ENCODE results near the gene RAMACL. TPM values are rescaled to one million over a fixed set of nuclear protein-coding genes. Genes with fewer than 3 reads are reported as not detected.

Gene RAMACL
- total and polyA plus RNA-seq, 3 experiments from 2014 or later: 0.13 to 0.60 (median 0.15) TPM

Other genes starting within 250 kb of the RAMACL start
- gene SFT2D1, start 244.1 kb downstream of the RAMACL start, total RNA-seq: 10 to 100 TPM; 54.0 to 60.9 TPM
- gene SFT2D1, start 244.1 kb downstream of the RAMACL start, polyA plus RNA-seq: 43.3 TPM
- 10 to 100 TPM; 36.3 to 39.3 TPM for gene MPC1, start 203.7 kb downstream of the RAMACL start, total RNA-seq
- 62.1 TPM for gene MPC1, start 203.7 kb downstream of the RAMACL start, polyA plus RNA-seq
- 1 to 10 TPM; 4.6 to 4.7 TPM for gene RPS6KA2, start 40.6 kb upstream of the RAMACL start, total RNA-seq
- 3.6 TPM for gene RPS6KA2, start 40.6 kb upstream of the RAMACL start, polyA plus RNA-seq